Measurements from ENCODE around the gene MPPE1. TPM values are rescaled to one million over a fixed set of nuclear protein-coding genes. Genes with fewer than 3 reads are reported as not detected.

Gene MPPE1, protein sequence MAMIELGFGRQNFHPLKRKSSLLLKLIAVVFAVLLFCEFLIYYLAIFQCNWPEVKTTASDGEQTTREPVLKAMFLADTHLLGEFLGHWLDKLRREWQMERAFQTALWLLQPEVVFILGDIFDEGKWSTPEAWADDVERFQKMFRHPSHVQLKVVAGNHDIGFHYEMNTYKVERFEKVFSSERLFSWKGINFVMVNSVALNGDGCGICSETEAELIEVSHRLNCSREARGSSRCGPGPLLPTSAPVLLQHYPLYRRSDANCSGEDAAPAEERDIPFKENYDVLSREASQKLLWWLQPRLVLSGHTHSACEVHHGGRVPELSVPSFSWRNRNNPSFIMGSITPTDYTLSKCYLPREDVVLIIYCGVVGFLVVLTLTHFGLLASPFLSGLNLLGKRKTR
- total RNA-seq = 10 to 100 TPM; 29.0 to 43.1 TPM

DNA sequence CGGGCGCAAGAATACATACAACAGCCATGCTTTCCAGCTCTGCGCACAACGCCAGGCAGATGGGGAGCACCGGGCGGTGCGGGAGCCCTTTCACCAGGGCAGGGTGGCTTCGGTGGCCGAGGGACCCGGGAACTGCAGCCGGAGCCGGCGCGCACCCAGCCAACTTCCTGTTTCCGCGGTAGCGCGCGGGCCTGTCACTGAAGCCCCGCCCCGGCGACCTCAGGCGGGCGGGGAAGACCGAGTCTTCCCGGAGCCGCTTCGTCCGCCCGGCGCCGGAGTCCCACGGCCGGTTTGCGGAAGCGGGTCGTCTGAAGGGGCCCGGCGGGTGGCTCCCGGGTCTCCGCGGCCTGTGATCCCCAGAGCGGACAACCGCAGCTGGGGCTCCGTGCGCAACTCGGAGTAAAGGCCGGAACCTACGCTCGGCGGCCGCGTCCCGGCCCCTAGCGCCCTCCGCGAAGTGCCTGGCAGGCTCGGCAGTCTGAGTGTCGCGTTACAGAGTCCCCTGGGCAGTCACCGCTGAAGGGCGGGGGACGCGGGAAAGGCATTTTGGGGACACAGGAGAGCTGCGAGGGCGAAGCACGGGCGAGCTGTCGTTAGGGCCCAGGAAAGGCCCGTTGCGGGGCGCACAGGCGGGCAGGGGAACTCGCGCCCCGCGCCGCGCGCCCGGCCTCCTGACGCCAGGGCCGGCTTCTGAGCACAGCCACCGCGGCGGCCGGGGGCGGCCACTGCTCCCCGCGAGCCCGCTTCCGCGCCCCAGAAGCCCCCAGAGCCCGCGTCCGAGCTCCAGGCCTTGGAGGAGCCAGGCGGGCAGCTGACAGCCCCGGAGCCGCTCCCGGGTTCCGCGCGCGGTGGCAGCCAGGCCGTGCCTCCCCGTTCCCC is at the start of gene MPPE1:
Gene MPPE1 (minus strand): TSS at position 136 of the 879 bp plus-strand sequence. CDS start 11,053 bp downstream, outside the sequence.
- H3K27ac ChIP-seq = peak within 1 kb of the TSS; percentile 97 to 100 (median 99)
- TF ChIP-seq, protein P1, sequence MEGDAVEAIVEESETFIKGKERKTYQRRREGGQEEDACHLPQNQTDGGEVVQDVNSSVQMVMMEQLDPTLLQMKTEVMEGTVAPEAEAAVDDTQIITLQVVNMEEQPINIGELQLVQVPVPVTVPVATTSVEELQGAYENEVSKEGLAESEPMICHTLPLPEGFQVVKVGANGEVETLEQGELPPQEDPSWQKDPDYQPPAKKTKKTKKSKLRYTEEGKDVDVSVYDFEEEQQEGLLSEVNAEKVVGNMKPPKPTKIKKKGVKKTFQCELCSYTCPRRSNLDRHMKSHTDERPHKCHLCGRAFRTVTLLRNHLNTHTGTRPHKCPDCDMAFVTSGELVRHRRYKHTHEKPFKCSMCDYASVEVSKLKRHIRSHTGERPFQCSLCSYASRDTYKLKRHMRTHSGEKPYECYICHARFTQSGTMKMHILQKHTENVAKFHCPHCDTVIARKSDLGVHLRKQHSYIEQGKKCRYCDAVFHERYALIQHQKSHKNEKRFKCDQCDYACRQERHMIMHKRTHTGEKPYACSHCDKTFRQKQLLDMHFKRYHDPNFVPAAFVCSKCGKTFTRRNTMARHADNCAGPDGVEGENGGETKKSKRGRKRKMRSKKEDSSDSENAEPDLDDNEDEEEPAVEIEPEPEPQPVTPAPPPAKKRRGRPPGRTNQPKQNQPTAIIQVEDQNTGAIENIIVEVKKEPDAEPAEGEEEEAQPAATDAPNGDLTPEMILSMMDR (IDR thresholded peaks at IDR 0.05) = peak in 2 of 7 experiments; percentile 1 to 10
- peak; percentile 86 to 97 (median 96) for TF ChIP-seq POLR2A (IDR thresholded peaks at IDR 0.05)
- 0% methylated on average over 17 to 103 of the region's 106 CpGs for WGBS, 2 donors
- H3K27me3 ChIP-seq = no peaks in the 10 kb centered on the region
- peak within 1 kb of the TSS; percentile 31 to 60 for H3K4me3 ChIP-seq
- no peaks in the 10 kb centered on the region for H3K36me3 ChIP-seq (replicated peaks in 1 of 2; ENCODE audit: insufficient read depth in 1 of 2, low read depth in 2 of 2)
- no peaks in the 10 kb centered on the region for H3K9me3 ChIP-seq
- ATAC-seq (peak; percentile 87), DNase-seq (peak; percentile 89 to 93 (median 91))
- intact Hi-C loops (cut with DNase I) = no loop called here
- peaks cover 35% of the 10 kb centered on the region for H3K4me1 ChIP-seq

DNA sequence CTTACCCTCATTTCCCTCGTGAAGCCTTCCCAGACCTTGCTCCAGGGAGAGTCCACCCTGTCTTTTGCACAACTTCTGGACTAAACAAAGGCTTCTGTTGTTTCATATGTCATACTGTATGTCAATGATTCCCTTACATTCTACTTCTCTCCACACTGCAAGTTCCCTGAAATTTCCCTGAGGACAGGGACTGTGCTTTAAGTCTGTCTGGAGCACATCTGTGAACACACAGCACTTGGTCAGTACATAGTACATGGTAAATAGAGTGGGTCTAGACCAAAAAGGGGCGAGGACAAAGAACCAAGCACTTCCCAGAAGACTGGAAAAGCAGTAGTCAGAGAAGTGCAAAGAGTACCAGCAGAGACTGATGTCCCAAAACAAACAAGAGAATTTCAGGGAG is 49.5 kb upstream of the MPPE1 start:
- no peaks in the 10 kb centered on the region for H3K27me3 ChIP-seq
- no peaks in the 10 kb centered on the region for H3K9me3 ChIP-seq
- TF ChIP-seq, protein P1 (IDR thresholded peaks at IDR 0.05) = no peak
- TF ChIP-seq POLR2A (IDR thresholded peaks at IDR 0.05) = no peak
- H3K27ac ChIP-seq = no peak overlapping the region
- peaks cover 8% of the 10 kb centered on the region for H3K4me1 ChIP-seq
- no peak overlapping the region for H3K4me3 ChIP-seq
- DNase-seq = no peak
- H3K36me3 ChIP-seq (replicated peaks in 1 of 2; ENCODE audit: insufficient read depth in 1 of 2, low read depth in 2 of 2) = no peaks in the 10 kb centered on the region
- intact Hi-C loops (cut with DNase I) = no loop called here
- ATAC-seq = no peak
- 80% methylated on average over 2 of the region's 2 CpGs for WGBS, 2 donors

DNA sequence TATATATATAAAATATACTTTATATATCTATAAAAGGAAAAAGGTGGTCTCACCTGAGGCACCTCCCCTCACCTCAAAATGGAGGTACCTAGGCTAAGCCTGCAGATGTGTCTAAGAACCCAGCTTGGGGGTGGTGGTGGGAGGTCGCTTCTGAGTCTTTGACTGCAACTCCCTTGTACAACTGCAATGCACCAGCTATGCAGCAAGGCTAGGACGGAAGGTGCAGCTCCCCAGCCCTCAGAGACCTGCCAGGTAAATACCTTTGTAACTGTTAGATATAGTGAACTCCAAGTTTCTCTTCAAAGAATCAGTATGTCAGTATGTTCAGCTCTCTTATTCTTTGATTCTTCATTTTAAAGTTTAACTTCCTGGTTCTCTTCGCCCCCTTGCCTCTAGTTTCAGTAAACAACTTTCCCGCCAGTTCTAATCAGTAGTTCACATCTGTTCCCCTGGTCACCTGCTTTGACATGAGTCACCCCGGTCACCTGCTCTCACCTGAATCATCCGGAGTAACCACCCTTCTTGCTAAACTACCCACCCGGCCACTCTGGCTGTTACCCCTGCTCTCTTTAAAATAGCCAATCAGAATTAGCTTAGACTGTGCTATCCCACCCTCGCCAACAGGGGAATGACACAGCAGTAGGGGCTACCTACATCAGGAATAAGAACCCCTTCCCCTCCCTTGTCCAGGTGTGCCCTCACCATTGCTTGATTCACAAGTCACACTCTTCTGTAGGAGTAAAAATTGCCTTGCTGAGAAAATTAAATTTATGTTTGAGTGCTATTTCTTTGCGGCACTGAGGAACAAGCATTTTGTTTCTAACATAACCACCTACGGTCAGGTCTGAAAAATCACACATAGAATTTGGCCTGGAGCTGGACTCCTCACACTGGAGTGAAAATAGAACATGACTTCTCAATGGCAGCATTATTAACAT is 48.5 kb upstream of the MPPE1 start:
- Histone ChIP-seq H3K36me3 (replicated peaks in 1 of 2; ENCODE audit: insufficient read depth in 1 of 2, low read depth in 2 of 2) (no peaks in the 10 kb centered on the region), H3K9me3 (no peaks in the 10 kb centered on the region), H3K4me1 (peaks cover 11% of the 10 kb centered on the region), H3K4me3 (no peak overlapping the region), H3K27me3 (no peaks in the 10 kb centered on the region), H3K27ac (no peak overlapping the region)
- WGBS, 2 donors = 74 to 81% methylated on average over 10 of the region's 10 CpGs
- ATAC-seq (no peak), DNase-seq (peak in 2 of 4 donors; percentile 24 to 30)
- TF ChIP-seq, protein P1 (IDR thresholded peaks at IDR 0.05) = no peak
- TF ChIP-seq POLR2A (IDR thresholded peaks at IDR 0.05) = no peak
- intact Hi-C loops (cut with DNase I) = no loop called here

DNA sequence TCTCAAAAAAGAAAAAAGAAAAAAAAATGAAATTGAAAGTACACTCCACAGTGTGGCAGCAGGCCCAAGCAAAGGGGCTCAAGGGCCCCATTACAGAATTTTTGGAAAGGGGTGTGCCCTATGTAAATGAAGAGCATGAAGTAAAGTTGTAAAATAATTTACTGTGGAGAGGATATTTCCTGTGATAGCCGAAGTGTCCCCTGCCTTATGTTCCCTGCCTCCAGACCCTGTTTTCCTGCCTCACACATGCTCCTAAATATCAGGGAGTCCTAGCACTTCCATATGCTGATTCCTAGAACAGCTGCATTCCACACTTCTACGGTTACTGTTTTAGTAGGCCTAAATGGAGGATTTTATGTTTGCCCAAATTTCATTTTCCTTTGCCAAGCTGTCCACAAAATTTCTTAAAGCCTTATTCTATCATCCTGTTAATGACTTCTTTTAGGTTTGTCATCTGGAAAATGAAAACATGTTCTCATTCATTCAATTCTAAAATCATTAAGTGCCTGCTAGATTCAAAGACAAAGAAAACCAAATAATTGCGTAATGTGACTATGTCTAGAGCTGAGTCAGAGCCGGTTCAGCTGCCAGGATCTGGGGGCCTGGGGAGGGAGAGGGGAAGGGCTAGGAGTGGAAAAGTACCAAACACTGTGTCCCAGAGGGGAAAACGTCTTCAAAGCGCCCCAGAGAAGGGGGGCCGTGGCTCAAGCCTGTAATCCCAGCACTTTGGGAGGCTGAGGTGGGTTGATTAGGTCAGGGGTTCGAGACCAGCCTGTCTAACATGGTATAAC is 47.3 kb upstream of the MPPE1 start:
- Histone ChIP-seq H3K4me3 (no peak overlapping the region), H3K9me3 (no peaks in the 10 kb centered on the region), H3K36me3 (replicated peaks in 1 of 2; ENCODE audit: insufficient read depth in 1 of 2, low read depth in 2 of 2) (no peaks in the 10 kb centered on the region), H3K27ac (peak overlapping the region in 1 of 4 donors; percentile 19), H3K4me1 (peaks cover 22% of the 10 kb centered on the region), H3K27me3 (no peaks in the 10 kb centered on the region)
- intact Hi-C loops (cut with DNase I) = no loop called here
- ATAC-seq (peak; percentile 39), DNase-seq (peak; percentile 34 to 63 (median 46))
- TF ChIP-seq, protein P1 (IDR thresholded peaks at IDR 0.05) = no peak
- no peak for TF ChIP-seq POLR2A (IDR thresholded peaks at IDR 0.05)
- WGBS, 2 donors = 62 to 64% methylated on average over 8 of the region's 8 CpGs

Measured in body of pancreas (tissue), 4 donors.